Stimulated activated CD4-positive, alpha-beta T cell treated with anti-CD3 and anti-CD28 coated beads, Interleukin-15, amount 100 ng/mL, for 24 hours (primary cell): ENCODE data around the gene KCNJ15.
"Not testable (repeated sequence)": the region's sequence is repeated elsewhere in the genome, so short reads cannot be mapped to it uniquely, and the experiment has no call there.

Experiments used
- DNase-seq: peaks from one replicate; pipeline ENCODE4 v3.0.0-alpha.2; 2020

Gene KCNJ15

DNA sequence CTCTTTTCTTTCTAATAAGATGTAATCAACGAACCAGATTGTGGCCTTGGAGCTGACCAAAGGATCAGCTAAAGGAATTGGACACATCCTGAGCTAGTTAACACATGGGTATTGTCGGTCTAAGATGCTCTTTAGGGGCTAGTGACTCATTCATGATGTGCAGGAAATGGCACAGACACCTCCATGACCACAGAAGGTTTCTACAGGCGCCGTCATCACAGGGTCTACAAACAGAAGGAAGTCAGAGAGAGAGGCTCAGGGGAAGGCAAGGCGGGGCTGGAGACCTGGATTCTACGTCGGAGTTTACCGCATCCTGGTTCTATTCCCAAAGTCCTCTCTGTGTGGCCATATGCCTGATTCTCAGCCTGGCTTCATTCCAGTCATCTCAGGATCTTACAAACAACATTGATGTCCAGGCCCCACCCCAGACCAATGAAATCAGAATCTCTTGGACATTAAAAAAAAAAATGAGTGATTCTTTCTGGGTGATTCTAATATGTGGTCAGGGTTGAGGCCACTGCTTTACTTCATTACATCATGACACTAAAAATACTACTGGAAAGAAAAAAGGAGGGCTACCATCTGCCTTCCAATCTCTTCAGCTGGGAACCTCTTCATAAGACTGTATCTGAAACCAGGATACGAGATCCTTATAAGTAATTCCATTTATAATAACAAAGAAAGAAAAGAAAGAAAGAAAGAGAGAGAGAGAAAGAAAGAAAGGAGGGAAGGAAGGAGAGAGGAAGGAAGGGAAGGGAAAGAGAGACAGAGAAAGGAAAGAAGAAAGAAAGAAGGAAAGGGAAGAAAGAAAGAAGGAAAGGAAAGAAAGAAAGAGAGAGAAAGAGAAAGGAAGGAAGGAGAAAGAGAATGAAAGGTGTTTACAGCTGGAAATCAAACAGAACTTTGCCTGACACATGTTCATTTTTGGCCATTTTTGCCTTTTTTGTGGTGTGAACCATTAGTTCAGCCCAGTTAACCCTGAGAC lies 11.6 kb upstream of the KCNJ15 start:
- DNase-seq, result peak; percentile 78

DNA sequence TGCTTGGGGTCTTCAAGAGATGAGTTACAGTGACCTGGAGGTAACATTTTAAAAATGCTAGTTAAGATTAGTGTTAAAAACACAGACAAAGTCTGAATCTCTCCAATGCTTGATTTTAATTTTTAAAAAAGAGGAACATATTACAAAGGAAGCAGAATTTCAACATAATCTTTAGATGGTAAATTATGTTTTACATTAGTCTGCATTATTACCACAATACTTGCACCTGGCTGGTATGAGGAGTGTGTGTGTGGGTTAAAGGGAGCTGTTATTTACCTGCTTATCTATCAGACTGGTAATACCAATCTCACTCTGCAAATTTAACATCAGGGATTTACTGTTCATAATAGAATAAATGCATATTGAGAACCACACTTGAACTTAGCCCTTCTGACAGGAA lies 10.3 kb upstream of the KCNJ15 start:
- no peak for DNase-seq

DNA sequence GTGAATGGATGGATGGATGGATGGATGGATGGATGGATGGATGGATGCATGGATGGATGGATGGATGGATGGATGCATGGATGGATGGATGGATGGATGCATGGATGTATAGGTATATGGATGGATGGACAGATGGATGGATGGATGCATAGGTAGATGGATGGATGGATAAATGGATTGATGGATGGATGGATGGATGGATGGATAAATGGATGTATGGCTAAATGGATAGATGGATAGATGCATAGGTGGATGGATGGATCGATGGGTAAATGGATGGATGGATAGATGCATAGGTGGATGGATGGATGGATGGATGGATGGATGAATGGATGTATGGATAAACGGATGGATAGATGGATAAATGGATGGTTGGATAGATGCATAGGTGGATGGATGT lies 9.7 kb upstream of the KCNJ15 start:
- not testable (repeated sequence) for DNase-seq

- DNase-seq, result no peak
These were observed 8.9 kb upstream of the KCNJ15 start for GRCh38 chr21:38247738-38248510.

GRCh38 chr21:38249256-38249655 lies 7.5 kb upstream of the KCNJ15 start:
- no peak for DNase-seq

DNA sequence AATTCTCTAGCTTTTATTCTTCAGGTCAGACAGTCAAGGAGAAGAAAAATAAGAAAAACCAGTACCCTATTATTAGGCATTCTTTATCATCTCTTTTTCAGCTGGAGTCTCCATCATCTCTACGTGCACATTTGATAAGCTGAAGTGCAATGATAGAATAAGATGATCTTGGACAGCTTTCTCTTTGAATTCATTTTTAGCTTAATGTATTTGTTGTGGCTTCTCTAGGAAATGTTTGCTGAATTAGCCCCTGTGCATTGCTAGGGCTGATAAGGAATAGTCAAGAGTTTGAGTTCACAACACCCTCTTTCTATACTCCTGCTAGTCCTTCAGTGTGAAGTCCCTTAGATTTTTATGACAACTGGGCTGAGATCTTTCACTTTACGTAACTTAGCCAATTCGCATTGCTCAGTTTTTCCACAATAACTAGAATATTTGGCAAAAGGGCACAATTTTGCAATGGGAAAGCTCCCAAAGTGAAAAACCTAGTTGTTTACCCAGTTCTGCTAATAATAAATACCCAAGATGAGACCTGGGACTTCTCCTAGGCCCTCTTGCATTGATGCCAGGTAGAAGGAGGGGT lies 7.0 kb upstream of the KCNJ15 start:
- no peak for DNase-seq

DNA sequence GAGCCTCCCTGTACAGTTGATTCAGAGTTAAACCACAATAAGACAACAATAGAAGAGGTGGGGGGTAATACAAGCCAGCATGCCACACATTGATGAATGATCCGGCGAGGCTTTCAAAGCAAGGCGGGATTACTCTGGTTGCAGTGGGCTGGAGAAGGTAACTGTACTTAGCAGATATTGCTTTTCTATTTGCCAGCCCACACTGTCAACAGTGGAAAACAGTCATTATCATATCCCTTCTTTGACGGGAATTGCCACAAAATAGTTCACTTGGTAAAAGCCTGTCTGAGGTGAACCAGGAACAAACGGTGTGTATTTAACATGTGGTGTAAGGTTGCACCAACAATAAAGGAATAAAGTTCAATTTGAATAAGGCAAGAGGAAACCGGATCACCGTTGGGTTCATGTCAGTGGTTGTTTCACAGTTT lies 5.8 kb upstream of the KCNJ15 start:
- no peak for DNase-seq

DNA sequence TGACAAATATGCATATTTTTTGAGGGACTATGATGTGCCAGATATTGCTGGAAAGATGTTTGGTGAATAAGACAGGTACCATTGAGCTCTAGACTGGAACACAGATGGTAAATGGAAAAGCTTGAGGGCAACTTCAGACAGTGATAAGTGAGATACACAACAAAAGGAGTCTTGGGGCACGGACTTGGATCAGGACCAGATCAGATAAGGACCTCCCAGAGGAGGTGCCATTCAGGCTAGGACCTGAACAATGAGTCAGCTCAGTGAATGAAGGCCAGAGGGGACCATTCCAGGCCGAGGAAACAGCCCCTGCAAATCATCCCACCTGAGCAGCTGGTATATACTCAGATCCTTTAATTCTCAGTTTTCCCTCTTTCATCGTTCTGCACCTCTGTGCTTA lies 1.8 kb upstream of the KCNJ15 start:
- no peak for DNase-seq

DNA sequence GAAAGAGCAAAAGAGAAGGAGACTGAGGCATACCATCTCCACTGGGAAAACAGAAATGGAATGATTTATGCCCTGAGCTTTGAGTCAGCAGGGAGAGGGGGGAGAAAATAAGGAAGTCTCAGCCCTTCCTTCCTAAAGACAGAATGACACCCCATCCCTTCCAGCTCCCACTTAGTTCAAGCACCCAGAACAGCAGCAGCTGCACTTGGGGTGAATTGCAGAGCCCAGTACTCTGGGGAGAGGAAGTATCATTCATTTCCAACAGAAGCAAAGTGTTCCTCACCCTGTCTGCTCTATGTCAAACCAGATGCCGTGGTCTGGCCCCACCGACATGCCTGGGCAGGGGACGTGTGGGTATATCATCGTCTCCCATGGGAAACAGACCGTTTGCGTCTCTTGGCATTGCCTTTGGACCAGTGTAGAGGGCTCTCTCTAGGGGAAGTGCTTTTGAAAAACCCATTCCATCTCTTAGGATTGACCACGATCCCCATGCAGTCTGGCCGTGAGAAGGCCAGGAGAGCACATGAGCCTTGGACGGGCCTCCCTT lies 1.1 kb upstream of the KCNJ15 start:
- DNase-seq, result no peak

GRCh38 chr21:38257667-38258066 lies 876 bp downstream of the KCNJ15 start:
- no peak for DNase-seq

GRCh38 chr21:38258521-38259485 lies 2.0 kb downstream of the KCNJ15 start:
- no peak for DNase-seq

DNA sequence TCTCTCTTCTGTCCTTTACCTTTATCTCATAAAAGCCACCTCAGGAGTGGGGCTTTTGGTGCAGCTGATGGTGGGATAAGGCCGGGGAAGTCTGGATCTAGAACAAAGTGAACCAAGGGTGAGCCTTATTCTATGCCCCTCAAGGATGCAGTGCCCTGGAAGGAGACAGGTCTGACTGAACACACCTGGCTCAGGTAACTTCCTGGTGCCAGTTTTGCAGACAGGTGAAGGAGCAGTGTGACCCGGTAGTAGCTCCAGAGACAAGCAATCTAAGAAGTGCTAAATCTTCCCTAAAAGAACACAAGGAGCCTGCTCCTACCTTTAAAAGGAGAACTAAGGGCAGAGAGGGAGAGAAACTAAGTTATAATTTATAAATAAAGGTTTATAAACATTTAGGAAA lies 2.9 kb downstream of the KCNJ15 start:
- no peak for DNase-seq

DNA sequence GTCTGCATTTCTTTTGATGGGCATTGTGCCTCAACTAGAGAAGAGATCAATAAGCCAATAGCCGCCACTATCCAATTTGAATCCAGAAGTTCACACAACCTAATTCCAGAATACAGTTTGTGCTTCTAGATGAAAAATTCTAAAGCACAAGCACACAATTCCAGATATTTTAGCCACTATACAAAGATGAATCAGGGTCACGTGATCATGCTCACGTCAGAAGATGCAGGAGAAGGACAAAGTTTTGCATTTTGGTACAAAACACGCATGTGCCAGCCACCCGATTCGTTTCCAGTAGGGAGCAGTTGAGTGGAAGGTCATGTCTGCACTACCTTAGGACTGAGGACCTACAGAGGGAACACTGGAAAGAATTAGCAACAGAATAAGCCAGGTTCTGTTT lies 3.6 kb downstream of the KCNJ15 start:
- no peak for DNase-seq

- no peak for DNase-seq
These were observed 5.1 kb downstream of the KCNJ15 start for GRCh38 chr21:38261851-38262250.

DNA sequence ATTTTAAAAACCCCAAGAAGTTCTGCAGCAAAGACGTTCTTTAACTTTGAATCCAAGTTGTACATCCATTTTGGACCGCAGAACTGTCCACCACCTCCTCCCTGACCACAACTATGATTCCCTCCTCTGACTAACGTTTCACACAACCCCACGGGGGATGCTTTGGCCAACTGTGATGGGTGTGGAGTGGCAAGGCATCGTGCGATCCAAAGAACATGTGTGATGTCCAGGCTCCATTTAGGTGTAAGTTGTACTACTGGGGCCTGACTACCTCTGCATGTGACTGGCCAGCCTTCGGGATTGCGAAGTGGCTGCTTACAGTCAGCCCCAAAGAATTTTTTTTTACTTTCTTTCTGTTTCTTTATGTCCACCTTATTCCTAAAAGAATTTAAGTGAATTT lies 6.7 kb downstream of the KCNJ15 start:
- no peak for DNase-seq

GRCh38 chr21:38264571-38264970 lies 7.8 kb downstream of the KCNJ15 start:
- DNase-seq, result no peak

DNA sequence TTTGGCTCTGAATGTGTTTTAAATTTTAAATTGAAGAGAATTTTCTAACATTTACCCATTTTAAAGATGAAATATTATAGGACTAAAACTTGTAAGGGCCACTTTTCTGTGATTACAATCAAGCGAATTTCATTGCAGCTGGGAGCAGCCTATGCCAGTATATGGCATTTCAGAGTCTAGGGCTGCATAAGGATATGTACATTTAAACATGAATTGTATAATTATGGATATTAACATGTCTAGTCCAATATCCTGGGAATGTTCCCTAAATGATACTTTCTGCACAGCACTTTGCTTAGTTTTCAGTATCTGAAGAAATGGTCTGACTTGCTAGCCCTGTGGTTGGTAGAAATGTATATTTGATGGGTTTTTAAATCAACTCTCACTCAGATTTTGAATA lies 8.4 kb downstream of the KCNJ15 start:
- DNase-seq, result no peak

DNA sequence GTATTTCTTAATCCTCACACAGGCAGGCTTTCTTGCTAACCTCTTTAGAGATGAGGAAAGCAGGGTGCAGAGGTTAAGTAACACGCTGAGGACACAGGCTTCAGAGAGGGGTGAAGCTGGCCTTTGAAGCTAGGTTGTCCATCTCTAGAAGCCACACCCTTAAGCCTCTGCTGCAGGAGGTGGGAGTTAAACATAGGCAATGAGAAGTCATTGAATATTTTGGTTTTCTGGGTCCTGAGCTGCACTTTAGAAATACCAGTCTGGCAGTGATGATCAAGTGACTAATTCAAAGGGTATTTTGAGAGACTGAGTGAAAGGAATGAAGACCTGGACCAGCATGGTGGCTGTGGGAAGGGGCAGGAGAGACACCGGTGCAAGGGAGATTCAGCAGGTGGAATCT lies 9.9 kb downstream of the KCNJ15 start:
- no peak for DNase-seq

DNA sequence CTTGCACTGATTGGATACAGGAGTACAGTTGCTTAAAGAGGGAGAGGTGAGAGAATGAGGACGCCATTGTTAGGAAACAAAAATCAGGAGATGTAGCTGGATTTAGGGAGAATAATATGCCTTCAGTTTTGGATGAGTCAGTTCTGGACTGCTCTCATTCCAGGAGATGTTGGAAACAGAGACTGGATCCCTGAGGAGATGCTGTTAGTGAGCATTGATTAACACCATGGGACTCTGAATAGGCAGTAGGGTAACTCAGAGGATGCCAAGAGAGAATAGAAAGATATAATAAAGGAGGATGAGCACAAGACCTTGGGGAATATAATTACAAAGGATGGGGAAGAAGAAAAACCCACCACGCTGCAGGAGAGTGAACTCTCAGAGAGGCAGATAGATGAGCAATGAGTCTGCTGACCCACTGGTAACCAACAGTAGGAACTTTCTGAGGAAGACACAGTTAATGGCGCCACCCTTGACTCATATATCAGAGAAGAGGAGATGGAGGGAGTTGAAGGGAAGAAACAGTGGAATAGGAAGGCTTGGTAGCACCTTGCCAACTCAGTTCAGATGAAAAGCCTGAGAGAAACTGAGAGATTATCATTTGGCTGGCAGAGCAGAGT lies 10.5 kb downstream of the KCNJ15 start:
- no peak for DNase-seq

DNA sequence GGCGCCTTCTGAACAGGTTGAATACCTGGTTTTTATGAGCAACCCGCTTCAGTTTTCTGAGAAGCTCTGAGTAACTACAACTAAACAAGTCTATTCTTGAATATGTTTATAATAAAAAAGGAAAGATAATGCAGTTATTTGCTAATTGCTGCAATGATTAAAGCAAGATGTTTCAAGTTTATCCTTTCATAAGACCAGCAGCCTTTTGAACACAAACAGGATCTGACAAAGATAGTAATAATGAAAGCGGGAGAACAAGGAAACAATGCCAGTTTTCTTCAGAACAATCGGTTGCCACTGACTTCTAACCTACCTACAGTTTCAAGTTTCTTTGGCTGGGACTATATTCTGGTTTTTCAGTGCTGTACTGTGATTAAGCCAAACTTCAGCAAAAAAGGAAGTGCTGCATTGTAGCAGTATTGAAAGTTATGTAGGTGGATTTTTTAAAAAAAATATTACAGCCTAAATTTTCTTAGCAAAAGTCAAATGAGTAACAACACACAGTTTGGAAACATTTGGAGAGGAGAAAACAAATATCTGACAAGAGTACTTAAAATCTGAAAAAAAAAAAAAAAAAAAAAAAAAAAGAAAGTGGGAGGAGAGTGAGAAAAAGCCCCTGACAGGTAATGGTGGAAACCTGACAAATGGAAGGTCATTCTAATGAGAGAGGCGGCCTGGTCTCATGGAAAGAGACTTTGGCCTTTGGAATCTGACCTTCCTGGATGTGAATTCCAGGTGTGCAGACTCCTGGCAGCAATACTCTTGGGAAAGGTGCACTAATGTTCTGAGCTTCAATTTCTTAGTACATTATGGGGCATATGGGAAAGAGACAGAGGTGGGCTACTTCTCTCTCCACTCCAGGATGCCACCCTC lies 11.4 kb downstream of the KCNJ15 start:
- no peak for DNase-seq
